ENCODE data around the gene LGMN.

The LGMN gene

GRCh38 chr14:92712654-92713051 lies 35.8 kb downstream of the LGMN start:
- H3K4me3 ChIP-seq (ENCODE audit: severe bottlenecking): no peak overlapping the region
- H3K27me3 ChIP-seq (ENCODE audit: insufficient read depth, poor library complexity, severe bottlenecking): no peaks in the 10 kb centered on the region
- DNase-seq (ENCODE audit: low spot score) (peak; percentile 51), ATAC-seq (ENCODE audit: low read depth) (no peak)
- H3K9me3 ChIP-seq (ENCODE audit: severe bottlenecking): no peaks in the 10 kb centered on the region
- peaks cover 10% of the 10 kb centered on the region; the same call in 1 of the 2 replicates for H3K36me3 ChIP-seq (ENCODE audit: low read depth)
- no peak overlapping the region for H3K27ac ChIP-seq (ENCODE audit: poor library complexity, severe bottlenecking)
- TF ChIP-seq CTCF (IDR thresholded peaks at IDR 0.05; ENCODE audit: poor library complexity, severe bottlenecking): no peak
- H3K4me1 ChIP-seq (ENCODE audit: insufficient read depth, poor library complexity, severe bottlenecking): peaks cover 7% of the 10 kb centered on the region

DNA sequence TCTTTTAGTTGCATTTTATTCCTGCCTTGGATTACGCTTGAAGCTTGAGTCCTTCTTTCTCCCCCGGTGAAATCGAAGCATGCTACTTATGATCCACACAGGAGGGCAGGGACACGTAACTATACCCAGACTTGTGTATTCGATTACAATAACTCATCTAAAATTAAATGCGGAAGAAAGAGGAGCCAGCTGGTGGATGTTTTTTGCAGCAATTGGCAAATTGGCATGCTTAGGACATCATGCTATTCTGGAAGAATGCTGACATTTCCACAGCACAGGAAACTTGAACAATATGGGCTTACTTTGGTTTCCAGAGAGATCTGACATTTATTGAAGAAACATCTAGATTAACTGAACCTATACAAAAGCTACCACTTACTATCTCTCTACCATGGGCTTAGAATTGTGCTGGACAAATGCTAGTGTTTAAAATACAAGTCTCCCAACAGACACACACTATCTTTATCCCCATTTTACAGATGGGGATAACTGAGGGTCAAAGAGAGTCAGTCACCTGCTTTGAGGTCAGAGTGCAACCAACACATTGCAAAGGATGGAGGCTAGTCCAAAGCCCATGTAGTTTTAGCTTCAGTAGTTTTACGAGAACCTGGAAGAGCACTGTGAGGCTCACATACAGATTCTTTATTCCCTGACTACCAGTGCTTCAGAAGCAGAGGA lies 36.3 kb downstream of the LGMN start:
- H3K9me3 ChIP-seq (ENCODE audit: severe bottlenecking): no peaks in the 10 kb centered on the region
- no peaks in the 10 kb centered on the region for H3K27me3 ChIP-seq (ENCODE audit: insufficient read depth, poor library complexity, severe bottlenecking)
- no peak for DNase-seq (ENCODE audit: low spot score)
- no peak overlapping the region for H3K4me3 ChIP-seq (ENCODE audit: severe bottlenecking)
- no peak for TF ChIP-seq CTCF (IDR thresholded peaks at IDR 0.05; ENCODE audit: poor library complexity, severe bottlenecking)
- peaks cover 7% of the 10 kb centered on the region for H3K4me1 ChIP-seq (ENCODE audit: insufficient read depth, poor library complexity, severe bottlenecking)
- no peak overlapping the region for H3K27ac ChIP-seq (ENCODE audit: poor library complexity, severe bottlenecking)
- ATAC-seq (ENCODE audit: low read depth): no peak
- H3K36me3 ChIP-seq (ENCODE audit: low read depth): peaks cover 10% of the 10 kb centered on the region; the same call in 1 of the 2 replicates

GRCh38 chr14:92710001-92710341 lies 38.5 kb downstream of the LGMN start:
- Histone ChIP-seq H3K4me1 (ENCODE audit: insufficient read depth, poor library complexity, severe bottlenecking) (peaks cover 7% of the 10 kb centered on the region), H3K27me3 (ENCODE audit: insufficient read depth, poor library complexity, severe bottlenecking) (no peaks in the 10 kb centered on the region), H3K36me3 (ENCODE audit: low read depth) (peaks cover 10% of the 10 kb centered on the region; the same call in 1 of the 2 replicates), H3K4me3 (ENCODE audit: severe bottlenecking) (no peak overlapping the region), H3K27ac (ENCODE audit: poor library complexity, severe bottlenecking) (no peak overlapping the region), H3K9me3 (ENCODE audit: severe bottlenecking) (no peaks in the 10 kb centered on the region)
- ATAC-seq (ENCODE audit: low read depth) (no peak), DNase-seq (ENCODE audit: low spot score) (no peak)
- no peak for TF ChIP-seq CTCF (IDR thresholded peaks at IDR 0.05; ENCODE audit: poor library complexity, severe bottlenecking)

GRCh38 chr14:92709340-92710000 lies 39.0 kb downstream of the LGMN start:
- H3K27ac ChIP-seq (ENCODE audit: poor library complexity, severe bottlenecking): peak overlapping the region; percentile 39
- H3K4me3 ChIP-seq (ENCODE audit: severe bottlenecking): no peak overlapping the region
- peaks cover 7% of the 10 kb centered on the region for H3K4me1 ChIP-seq (ENCODE audit: insufficient read depth, poor library complexity, severe bottlenecking)
- peak; percentile 68 for DNase-seq (ENCODE audit: low spot score)
- H3K9me3 ChIP-seq (ENCODE audit: severe bottlenecking): no peaks in the 10 kb centered on the region
- ATAC-seq (ENCODE audit: low read depth): no peak
- H3K36me3 ChIP-seq (ENCODE audit: low read depth): peaks cover 10% of the 10 kb centered on the region; the same call in 1 of the 2 replicates
- H3K27me3 ChIP-seq (ENCODE audit: insufficient read depth, poor library complexity, severe bottlenecking): no peaks in the 10 kb centered on the region
- no peak for TF ChIP-seq CTCF (IDR thresholded peaks at IDR 0.05; ENCODE audit: poor library complexity, severe bottlenecking)

DNA sequence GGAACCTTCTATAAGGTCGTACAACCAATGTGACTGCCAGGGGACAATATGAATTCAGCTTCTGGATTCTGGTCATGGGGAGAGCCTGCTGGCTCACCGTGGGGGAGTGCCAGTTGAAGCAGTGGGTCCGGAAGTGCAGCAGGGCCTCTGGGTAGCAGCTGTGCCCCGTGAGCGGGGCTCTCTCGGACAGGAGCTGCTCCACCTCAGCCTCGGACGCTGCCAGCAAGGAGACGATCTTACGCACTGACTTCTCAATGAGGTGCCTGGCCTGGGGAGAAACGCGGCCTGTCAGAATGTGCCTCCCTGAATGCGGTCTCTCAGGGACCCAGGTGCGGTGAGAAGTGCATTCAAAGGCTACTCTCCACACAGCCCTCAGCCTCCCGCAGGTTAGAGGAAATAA lies 42.0 kb downstream of the LGMN start:
- peaks cover 9% of the 10 kb centered on the region; the same call in 1 of the 2 replicates for H3K36me3 ChIP-seq (ENCODE audit: low read depth)
- H3K4me3 ChIP-seq (ENCODE audit: severe bottlenecking): no peak overlapping the region
- no peak overlapping the region for H3K27ac ChIP-seq (ENCODE audit: poor library complexity, severe bottlenecking)
- H3K4me1 ChIP-seq (ENCODE audit: insufficient read depth, poor library complexity, severe bottlenecking): peaks cover 7% of the 10 kb centered on the region
- ATAC-seq (ENCODE audit: low read depth): no peak
- H3K9me3 ChIP-seq (ENCODE audit: severe bottlenecking): no peaks in the 10 kb centered on the region
- DNase-seq (ENCODE audit: low spot score): peak; percentile 49
- no peaks in the 10 kb centered on the region for H3K27me3 ChIP-seq (ENCODE audit: insufficient read depth, poor library complexity, severe bottlenecking)
- TF ChIP-seq CTCF (IDR thresholded peaks at IDR 0.05; ENCODE audit: poor library complexity, severe bottlenecking): no peak
